Activated naive CD4-positive, alpha-beta T cell (primary cell): ENCODE measurements around the gene SUPT3H.

Source experiments
- DNase-seq, 4 experiments: peaks; one replicate each; lab custom pipeline; 2025; lab: John Stamatoyannopoulos, UW

SUPT3H gene

DNA sequence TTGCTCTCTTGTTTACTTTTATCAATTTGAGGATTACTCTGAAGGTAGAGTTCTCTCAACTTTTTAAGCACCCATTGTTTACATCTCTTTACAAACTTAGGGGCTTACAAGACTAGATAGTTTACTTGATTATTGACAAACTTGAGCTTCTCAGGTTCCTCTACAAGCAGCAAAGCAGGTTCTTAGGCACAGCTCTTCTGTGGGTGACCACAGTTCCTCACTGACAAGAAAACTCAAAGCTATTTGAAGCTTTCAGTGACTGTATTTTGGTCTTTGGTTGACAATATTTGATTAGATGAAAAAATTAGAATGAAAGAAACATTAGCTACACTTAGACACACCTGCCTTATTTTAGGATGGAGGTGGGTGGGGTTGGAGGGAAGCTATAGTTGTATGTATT is 376.9 kb downstream of the SUPT3H start:
- no peak for DNase-seq

DNA sequence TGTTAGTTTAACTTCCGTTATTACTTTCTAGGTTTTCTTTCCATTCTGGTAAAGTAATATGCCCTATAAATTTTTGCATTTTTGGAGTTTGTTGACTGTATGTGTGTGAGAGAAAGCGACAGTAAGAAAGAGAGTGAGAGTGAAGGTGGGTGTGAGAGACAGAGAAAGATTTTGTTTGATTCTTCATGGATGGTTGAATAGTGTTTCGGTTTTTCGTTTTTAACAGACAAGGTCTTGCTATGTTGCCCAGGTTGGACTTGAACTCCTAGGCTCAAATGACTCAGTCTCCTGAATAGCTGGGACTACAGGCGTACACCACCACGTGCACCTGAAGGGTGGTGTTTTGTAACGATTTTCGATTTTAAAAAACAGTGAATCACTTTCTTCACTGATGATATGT is 378.7 kb downstream of the SUPT3H start:
- DNase-seq = no peak

DNA sequence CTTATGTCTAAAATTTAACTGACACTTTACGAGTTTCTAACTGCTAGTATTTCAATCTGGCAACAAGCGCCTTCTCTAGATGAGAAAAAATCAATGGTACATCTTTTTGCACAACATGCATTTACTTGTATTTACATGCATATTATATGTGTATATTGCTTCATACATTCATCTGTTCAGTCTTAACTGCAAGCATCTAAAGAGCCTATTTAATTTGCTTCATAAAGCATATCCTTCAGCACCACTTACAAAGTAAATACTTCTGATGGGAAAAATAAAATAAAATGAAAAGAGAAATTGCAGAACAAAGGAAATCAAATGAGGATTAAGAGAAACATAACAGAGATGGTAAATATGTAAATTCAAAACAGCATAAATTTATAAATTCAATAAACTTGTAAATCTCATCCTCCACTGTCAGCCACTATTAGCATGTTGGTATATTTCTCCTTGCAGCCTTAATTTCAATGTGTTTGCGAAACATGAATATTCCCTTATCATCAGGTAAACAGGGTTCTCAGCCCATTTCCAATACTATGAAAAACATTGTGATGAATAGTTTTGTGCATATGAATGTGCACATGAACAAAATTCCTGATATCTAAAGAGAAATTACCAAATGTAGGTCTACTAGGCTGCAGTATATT is 382.1 kb downstream of the SUPT3H start:
- DNase-seq = no peak

DNA sequence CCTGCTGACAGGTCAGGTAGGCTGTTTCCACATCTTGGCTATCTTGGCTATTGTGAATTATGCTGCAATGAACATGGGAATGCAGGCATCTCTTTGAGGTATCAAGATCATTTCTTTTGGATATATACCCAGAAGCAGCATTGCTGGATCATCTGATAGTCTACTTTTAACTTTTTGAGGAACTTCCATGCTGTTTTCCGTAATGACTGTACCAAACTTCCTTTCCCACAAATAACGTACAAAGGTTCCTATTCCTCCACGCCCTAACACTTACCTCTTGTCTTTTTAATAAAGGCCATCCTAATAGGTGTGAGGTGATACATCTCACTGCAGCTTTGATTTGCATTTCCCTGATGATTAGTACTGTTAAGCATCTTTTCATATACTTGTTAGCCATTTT is 388.3 kb downstream of the SUPT3H start:
- DNase-seq = no peak

DNA sequence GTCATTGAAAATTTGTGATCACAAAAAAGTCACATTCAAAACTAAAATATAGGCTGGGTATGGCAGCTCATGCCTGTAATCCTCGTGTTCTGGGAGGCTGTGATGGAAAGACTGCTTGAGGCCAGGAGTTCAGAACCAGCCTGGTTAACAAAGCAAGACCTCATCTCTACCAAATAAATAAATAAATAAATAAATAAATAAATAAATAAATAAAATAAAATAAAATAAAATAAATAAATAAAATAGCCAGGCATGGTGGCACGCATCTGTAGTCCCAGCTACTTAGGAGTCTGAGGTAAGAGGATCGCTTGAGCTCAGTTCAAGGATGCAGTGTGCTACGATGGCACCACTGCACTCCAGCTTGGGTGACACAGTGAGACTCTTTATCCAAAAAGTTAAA is 392.7 kb downstream of the SUPT3H start:
- no peak for DNase-seq

DNA sequence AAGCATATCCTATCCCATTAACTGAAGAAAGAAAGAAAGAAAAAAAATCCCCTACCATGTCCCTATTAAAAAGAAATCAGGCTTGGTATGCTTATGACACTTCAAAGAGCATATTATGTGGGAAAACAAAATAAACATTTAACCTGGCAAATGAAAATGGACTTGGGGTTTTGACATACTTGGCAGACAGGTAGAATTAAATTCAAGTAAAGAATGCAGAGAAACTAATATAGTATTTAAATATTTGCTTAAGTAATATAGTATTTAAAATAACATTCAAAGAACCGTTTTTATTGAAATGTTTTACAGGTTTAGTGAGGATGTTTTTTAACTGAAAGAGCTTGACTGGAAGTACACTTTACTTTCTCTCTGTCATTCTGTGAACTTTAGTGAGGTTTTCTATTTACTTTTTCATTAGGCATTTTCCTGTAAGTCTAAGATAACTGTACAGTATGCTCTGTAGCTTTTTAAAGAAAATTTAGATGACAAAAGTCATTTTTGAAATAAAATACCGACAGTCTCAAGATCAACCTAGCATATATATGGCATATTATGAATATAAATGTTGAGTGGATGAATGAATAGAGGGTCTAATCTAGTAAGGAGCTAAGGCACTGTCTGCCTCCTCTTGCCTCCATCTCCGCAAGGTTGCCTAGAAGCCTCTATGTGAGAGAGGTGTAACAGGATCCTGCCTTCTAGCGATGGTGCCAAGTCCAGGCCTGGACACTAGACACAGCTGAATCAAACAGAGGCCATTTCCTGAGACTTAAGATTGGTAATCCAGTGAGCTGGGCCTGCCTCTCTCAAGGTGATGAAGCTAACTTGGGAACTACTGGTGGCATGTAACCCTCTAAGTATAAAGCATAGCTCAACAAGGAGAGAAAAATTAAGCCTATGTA is 394.0 kb downstream of the SUPT3H start:
- DNase-seq = no peak

DNA sequence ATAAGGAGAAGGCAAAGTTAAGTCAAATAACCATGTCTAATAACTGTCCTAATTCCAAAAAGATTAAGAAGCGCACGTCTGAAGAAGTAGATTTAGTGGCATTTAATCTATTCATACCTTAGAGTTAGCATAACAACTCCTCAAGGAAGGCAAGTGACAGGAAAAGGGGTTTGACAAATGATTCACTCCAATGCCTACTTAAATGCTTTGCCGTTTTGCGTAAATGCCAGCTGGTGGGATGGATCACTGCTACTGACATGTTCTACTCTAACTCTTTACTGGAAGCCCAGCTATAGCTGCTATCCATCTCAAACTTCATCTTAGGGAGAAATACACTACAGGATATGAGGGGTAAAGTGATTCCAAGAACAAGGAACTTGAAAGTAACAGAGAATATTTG is 396.9 kb downstream of the SUPT3H start:
- DNase-seq = no peak

DNA sequence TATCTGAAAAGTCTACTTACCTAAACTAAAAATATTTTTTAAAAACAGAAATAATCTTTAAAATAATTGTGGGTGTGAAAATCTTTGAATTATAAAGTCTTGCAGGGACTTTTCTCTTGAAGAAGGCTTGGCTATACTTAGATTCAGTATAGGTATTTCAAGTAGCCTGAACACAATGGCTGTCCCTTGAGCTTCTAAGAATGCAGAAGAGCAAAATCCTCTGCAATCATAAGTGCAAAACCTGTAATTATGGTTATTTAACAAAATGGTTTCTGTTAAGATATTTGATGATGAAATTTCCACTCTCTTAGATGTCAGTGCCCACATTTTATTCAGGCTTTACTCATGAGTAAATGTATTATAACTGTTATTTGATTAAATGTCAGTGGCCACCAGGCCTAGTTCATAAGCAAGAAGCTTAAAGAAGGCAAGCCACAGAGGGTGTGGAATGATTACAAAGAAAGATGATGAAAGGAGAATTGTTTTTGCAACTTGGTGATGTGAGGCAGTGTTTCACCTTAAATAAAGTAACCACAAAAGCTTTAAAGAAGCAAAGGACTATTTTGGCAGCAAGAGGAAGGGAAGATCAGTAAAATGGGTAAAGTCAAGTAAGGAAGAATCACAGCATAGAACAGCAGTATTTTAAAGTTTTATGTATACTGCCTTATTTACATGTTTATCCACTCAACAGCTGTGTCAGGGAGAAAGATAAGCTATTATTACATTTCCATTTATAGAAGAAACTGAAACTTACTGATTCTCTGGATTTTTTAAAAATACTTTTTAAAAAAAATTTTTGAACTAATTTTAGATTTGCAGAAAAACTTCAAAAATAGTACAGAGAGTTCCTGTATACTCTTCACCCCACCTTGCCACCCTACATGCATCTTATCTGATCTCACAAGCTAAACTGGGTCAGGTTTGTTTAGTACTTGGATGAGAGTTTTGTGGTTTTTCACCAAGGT is 400.8 kb downstream of the SUPT3H start:
- DNase-seq = no peak

DNA sequence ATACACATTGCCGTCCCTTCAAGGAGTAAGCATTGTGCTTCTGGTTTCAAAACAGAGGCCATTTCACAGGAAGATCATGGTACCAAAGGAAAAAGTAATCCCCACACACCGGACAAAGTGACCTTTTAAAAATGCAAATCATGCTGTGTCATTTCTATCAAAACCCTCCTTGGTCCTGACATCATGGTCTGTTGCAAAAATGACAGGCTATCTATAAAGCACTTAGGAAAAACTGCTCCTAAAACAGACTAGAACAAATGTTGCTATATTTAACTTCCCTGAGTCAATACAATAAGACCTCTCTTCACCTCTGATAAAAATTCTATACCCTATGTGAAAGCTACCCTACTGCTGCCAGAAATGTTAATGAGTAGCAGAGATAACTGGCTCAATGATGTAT is 403.2 kb downstream of the SUPT3H start:
- no peak for DNase-seq

DNA sequence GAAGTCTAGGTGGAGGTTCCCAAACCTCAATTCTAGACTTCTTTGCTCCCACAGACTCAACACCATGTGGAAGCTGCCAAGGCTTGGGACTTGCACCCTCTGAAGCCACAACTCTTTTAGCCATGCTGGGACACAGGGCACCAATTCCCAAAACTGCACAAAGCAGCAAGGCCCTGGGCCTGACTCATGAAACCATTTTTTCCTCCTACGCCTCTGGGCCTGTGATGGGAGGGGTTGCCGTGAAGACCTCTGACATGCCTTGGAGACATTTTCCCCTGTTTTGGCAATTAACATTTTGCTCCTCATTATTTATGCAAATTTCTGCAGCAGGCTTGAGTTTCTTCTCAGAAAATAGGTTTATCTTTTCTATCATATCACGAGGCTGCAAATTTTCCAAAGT is 405.0 kb downstream of the SUPT3H start:
- DNase-seq = no peak

DNA sequence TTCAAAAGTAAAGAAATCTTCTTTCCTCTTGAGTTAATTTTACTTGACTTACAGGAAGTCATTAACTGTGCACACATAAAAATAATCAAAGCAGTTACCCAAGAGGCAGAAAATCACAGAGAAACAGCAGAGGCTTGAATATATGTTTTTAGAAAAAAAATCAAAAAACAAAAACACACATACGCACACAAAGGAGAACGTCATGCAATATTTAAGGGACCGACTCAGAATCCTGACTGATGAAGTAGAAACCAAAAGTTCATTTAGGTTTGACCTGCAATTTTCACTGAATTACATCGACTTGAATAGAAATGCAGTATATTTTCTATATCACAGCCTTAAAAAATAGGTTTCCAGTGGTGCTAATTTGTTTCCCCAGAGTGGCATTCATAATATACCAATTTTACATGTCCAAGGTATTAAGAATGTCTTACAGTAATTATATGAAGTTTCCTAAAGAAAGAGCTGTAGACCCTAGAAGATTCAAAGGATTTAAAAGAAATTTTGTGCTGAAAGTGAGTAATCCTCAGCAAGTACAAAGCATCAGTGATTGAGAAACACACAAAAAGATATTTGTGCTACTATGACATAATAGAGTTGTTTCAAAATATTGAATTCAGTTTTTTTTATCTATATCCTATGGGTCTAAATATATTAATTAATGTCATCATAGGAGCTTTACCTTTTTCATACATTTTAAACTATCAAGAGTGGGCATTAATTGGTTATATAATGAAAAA is 408.1 kb downstream of the SUPT3H start:
- DNase-seq = no peak

DNA sequence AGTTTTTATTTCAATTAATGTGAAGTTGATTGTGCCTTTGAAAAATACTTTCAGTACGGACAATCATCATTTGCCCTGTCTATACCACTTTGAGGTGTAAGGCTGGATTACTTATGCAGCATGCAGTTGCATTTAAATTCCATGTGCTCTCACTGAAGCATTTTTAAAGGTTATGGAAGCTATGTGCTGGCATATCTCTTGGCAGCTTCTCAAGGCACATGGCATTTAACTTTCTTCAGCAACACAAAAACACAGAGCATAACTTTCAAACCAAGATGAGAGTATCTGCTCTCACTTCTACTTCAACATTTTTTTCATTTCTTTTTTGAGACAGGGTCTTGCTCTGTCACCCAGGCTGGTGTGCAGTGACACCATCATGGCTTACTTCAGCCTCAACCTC is 410.3 kb downstream of the SUPT3H start:
- no peak for DNase-seq

DNA sequence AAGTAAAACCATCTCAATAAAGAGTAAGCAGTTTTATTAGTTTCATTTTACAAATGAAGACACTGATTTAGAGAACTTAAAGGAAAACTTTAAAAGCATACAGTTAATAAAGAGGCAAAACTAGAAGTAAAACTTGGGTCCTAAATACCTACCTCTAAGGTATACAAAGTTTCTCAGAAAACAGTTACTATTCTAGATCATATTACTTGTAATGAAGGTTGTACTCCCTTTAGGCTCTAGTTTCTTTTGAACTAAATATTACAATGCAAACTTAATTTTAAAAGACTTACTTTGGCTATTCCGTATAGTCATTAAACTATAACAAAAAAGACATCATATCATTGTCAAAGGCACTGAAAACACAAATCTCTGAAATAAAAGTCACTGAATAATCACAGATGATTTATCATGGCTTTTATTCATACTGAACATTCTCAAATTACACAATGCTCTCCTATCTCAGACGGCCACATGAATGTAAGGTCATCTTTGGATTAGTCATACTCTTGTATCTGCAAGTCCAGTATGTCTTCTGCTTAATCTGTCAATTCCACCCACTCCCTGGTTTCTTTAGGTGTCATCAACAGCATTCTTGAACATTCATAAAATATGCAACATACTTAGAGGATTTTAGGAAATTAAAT is 411.2 kb downstream of the SUPT3H start:
- DNase-seq = no peak

DNA sequence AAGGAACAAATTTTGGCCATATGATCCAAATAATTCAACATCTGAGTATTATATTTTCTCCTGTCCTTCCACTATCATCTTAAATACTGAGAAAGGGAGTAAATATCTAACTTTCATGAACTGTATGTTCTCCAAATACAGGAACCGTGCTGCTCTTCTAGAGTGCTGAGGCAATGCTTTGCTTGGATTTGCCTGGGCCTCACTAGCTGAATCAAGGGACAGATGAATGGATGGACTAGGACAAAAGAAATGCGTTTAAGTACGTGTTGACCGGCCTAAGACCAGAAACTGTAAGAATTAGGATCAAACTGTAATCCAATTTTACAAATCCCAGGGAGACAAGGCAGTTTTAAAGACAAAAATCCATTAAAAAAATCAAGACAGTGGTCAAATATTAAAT is 412.0 kb downstream of the SUPT3H start:
- DNase-seq = no peak

DNA sequence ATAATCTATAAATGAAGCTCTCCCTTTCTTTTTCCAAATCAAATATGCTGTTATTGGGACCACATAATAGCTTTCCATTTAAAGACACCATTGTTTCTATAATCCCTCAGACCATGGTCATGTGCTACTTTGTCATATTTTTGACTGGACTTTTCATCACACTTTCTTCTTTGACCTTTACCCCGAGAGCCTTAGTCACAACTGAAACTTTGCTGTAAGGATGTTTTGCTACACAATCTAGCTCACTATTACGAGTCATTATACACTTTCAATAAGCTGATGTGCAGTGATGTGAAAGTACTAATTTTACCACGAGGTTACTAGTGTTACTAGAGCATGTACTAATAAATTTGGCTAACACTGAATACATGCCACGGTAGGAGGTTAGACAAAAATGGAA is 416.8 kb downstream of the SUPT3H start:
- DNase-seq = no peak

DNA sequence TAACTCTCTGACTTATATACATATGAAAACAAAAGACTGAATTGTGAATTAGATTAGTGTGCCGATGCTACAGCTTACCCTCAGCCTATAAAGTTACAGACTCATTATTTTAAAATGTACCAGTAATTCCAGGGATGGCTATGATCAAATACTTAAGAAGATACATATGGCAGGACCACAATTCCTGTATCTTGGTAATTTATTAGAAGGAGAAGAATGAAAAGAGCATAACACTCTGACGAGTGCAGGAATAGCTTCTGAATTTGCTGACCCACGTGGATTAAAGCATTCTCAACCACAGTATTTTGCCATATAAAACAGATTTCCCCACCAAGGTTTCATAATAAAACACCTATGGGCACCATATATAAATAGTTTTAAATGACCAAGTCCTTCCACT is 418.1 kb downstream of the SUPT3H start:
- DNase-seq = no peak

DNA sequence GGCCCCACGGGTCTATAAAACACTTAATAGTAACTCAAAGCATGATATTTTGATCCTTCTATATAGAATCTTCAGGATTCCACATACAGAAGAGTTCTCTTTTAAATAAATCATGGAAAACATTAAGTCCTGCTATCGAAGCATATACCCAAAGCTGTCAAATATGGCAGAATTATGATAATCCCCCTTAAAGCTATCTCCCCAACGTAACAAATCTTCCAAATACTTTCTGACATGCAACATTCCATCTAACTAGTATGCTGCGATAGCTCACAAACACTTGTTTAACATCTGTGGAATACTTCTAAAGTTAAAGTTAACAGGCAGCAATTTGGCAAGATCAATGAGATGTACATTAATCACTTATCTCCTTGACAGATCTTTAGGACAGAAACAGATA is 420.6 kb downstream of the SUPT3H start:
- no peak for DNase-seq

DNA sequence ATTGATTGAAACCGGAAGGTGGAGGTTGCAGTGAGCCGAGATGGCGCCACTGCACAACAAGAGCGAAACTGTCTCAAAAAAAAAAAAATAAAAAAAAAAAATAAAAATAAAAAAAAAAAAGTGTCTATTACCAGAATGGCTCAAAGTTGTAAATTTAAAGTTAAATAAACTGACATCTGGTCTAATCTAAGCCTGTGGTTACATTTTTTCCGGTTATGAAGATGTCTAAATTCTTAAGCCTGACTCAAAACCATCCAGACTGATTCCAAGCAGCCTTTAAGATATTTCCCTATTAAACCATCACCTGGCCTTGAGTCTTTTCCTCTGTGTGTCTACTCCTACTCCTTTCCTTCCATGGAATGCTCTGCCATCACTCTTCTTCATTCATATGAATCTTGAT is 421.3 kb downstream of the SUPT3H start:
- DNase-seq = no peak

DNA sequence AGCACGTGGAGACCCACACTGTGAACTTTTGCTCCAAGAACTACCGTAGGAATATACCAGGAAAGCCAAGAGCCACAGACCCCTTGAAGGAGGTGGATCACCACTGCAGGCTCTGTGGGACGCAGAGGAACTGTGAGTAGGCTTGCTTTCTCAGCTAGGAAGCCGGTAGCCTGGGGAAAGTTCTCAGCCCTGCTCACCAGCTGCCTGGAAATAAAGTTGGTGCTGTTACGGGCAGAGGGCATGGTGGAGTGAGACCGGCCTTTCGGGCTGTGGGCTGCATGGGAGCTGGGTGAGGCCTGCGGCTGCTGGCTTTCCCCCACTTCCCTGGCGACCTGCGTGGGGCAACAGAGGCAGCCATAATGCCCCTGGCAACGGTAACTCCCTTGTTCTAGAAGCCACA is 422.6 kb downstream of the SUPT3H start:
- DNase-seq = no peak

DNA sequence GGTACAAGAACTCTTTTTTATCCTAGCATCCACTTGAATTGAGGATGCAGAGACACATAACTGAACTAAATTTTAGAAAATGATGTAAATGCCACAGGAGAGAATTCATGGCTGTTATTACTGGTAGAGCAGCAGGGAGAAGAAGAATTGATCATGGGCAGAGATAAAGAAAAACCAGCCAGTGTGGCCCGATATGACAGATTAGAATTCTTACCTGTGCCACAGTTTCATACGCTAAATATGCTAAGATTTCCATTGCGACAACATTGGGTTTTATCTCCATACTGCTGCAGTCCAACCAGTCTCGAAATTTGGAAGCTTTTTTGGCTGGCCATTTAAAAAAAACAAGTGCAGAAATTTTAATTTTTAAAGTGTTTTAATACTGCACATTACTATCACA is 423.5 kb downstream of the SUPT3H start:
- DNase-seq = no peak

DNA sequence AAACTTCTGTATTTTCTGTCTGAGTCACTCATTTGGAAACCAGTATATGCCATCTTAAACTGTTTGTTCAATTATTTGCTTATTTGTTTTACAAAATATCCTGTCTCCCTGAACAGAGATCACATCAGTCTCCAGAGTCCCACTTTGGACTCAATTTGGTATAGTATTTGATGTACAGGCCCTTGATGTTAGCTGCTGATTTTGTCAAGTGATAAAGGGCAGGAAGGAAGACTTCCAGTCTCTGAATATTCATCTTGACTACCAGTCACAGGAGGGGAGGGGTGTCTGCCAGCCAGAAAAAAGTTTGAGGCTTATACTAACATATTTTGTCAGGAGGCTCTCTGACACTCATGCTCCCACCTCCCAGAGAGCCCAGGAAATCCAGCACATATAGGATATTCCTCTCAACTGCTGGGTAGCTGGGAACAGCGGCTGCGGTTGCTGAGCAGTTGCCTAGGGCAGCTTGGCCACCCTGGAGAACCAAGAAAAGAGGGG is 426.4 kb downstream of the SUPT3H start:
- no peak for DNase-seq
